Measurements from ENCODE around the gene ELOVL6. TPM values are rescaled to one million over a fixed set of nuclear protein-coding genes. Genes with fewer than 3 reads are reported as not detected.

ELOVL6 gene
- total and polyA plus RNA-seq, 9 of the 15 experiments (the other 6 are each of a cell fraction or from before 2014, with no cell fraction given) = 18.3 to 82.6 (median 46.0) TPM

GRCh38 chr4:110085131-110085530 lies 113.3 kb downstream of the ELOVL6 start (continued):
- no peak for TF ChIP-seq ZNF318 (IDR thresholded peaks at IDR 0.05; ENCODE audit: borderline replicate concordance in 1 of 2, low read depth in 1 of 2)
- no peak for TF ChIP-seq TEAD2 (tag; IDR thresholded peaks at IDR 0.05)
- no peak for TF ChIP-seq DACH1 (IDR thresholded peaks at IDR 0.05; ENCODE audit: partially characterized antibody)
- TF ChIP-seq MTF1 (CRISPR knock-in tag; IDR thresholded peaks at IDR 0.05; ENCODE audit: borderline replicate concordance) = no peak
- no peak for TF ChIP-seq HINFP (tag; conservative IDR thresholded peaks at IDR 0.05; ENCODE audit: low read depth)
- TF ChIP-seq CHD7 (IDR thresholded peaks at IDR 0.05; ENCODE audit: low read depth, low read length) = no peak
